CD4-positive, alpha-beta memory T cell (primary cell): Measurements from ENCODE around the gene PACSIN1. TPM values are rescaled to one million over a fixed set of nuclear protein-coding genes. Genes with fewer than 3 reads are reported as not detected.
"Not testable (repeated sequence)": the region's sequence is repeated elsewhere in the genome, so short reads cannot be mapped to it uniquely, and the experiment has no call there.

ENCODE experiments used
- CTCF ChIA-PET: fragments of 350-600 bp; sonication (Branson Sonifier 250); formaldehyde crosslinking; loops from one replicate; lab custom pipeline; 2021; ENCODE audit warnings: inconsistent platforms; ENCODE audit not compliant: partially characterized antibody; lab: Charles Lee
- POLR2A ChIA-PET: fragments of 350-600 bp; sonication (Branson Sonifier 250); formaldehyde crosslinking; loops from one replicate; lab custom pipeline; 2021; ENCODE audit not compliant: partially characterized antibody; lab: Charles Lee
- DNase-seq, 5 donors: peaks; one replicate each; pipeline versions ENCODE4 v3.0.0 to v3.0.0-alpha.2; 2020 to 2022; ENCODE audit warnings: mixed read lengths in 1 of 5
- H3K27ac ChIP-seq: one replicate; pipeline ENCODE4 v1.7.0; 2013; ENCODE audit warnings: low read depth, low read length
- H3K27me3 ChIP-seq: 2 replicates; pipeline ENCODE4 v1.7.0; 2013; ENCODE audit warnings: mild to moderate bottlenecking, low read length, moderate library complexity; ENCODE audit not compliant: insufficient read depth
- H3K36me3 ChIP-seq: 2 replicates; pipeline ENCODE4 v1.7.0; 2013; ENCODE audit warnings: mild to moderate bottlenecking, low read length, moderate library complexity; ENCODE audit not compliant: insufficient read depth
- H3K4me1 ChIP-seq: 2 replicates; pipeline ENCODE4 v1.7.0; 2013; ENCODE audit warnings: mild to moderate bottlenecking, low read length, moderate library complexity; ENCODE audit not compliant: insufficient read depth
- H3K4me3 ChIP-seq, 2 donors: one replicate each; pipeline ENCODE4 v1.7.0; 2013; ENCODE audit warnings: low read length in 2 of 2, mild to moderate bottlenecking in 1 of 2
- H3K9me3 ChIP-seq, 2 donors: one replicate each; pipeline ENCODE4 v1.7.0; 2013; ENCODE audit warnings: low read length in 2 of 2, control low read depth in 1 of 2; ENCODE audit not compliant: control insufficient read depth in 1 of 2
- H3K27ac Mint-ChIP-seq, 7 donors: one replicate each; pipeline ENCODE4 v1.8.0; 2020 to 2021; ENCODE audit warnings: mixed read lengths in 7 of 7, mild to moderate bottlenecking in 6 of 7, inconsistent platforms in 3 of 7, moderate library complexity in 3 of 7
- H3K27me3 Mint-ChIP-seq, 2 donors: one replicate each; pipeline ENCODE4 v1.8.0; 2020 to 2021; ENCODE audit warnings: mixed read lengths in 2 of 2
- H3K36me3 Mint-ChIP-seq, 2 donors: one replicate each; pipeline ENCODE4 v1.8.0; 2020 to 2021; ENCODE audit warnings: mixed read lengths in 2 of 2, inconsistent platforms in 1 of 2, mild to moderate bottlenecking in 1 of 2
- H3K4me1 Mint-ChIP-seq, 4 donors: one replicate each; pipeline ENCODE4 v1.8.0; 2020 to 2021; ENCODE audit warnings: mixed read lengths in 4 of 4, mild to moderate bottlenecking in 1 of 4
- H3K4me3 Mint-ChIP-seq, 8 donors: one replicate each; pipeline ENCODE4 v1.8.0; 2020 to 2021; ENCODE audit warnings: mixed read lengths in 8 of 8, mild to moderate bottlenecking in 7 of 8, moderate library complexity in 6 of 8, inconsistent platforms in 3 of 8
- H3K9me3 Mint-ChIP-seq, 8 donors: one replicate each; pipeline ENCODE4 v1.8.0; 2020 to 2021; ENCODE audit warnings: mixed read lengths in 8 of 8, mild to moderate bottlenecking in 5 of 8, inconsistent platforms in 3 of 8, moderate library complexity in 1 of 8
- intact Hi-C: fragments of 100-400 bp; cut with micrococcal nuclease; formaldehyde crosslinking; loops from one replicate; pipeline ENCODE4 v1.15.1; 2023
- polyA plus RNA-seq, 2 donors: library from polyadenylated mRNA; unstranded; fragments of 300-500 nt; fragmentation: Illumina TruSeq; gene quantifications; one replicate each; pipeline ENCODE4 v1.2.3, GENCODE V29; 2021
- total RNA-seq, 2 experiments: library from RNA; stranded (reverse); gene quantifications; one replicate each; pipeline ENCODE4 v1.2.3, GENCODE V29; 2021

Gene PACSIN1
- total and polyA plus RNA-seq, 4 experiments from 2014 or later, result 0.92 to 2.3 (median 2.0) TPM; not detected in 1

DNA sequence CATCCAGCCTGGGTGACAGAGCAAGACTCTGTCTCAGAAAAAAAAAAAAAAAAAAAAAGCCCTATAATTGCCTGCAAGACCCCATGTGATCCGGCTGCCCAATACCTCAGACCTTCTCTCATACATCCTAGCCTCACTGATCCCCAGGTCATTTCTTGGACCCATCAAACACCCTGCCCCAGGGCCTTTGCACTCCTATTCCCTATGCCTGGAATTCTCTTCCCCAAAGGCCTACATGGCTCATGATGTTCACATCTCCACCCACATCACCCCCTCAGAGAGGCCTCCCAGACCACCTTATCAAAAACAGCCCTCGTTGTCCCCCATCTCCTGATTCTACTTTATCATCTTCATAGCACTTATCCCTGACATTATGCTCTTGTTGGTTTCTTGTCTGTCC is 8.9 kb downstream of the PACSIN1 start:
- Mint-ChIP-seq H3K27me3 (no peaks in the 10 kb centered on the region), H3K36me3 (no peaks in the 10 kb centered on the region), H3K4me1 (no peaks in the 10 kb centered on the region), H3K4me3 (no peak overlapping the region), H3K9me3 (peaks cover 0 to 6% (median under 1%) of the 10 kb centered on the region in 8 donors), H3K27ac (peak overlapping the region in 1 of 7 donors; percentile 52)
- CTCF ChIA-PET, result interaction anchor here (1.4 kb wide), 1 partner anchor 52 kb away, joined by 4 read pairs; no protein-coding TSS in a partner anchor
- Histone ChIP-seq H3K36me3 (no peaks in the 10 kb centered on the region), H3K4me3 (no peak overlapping the region), H3K4me1 (no peaks in the 10 kb centered on the region), H3K9me3 (no peaks in the 10 kb centered on the region), H3K27ac (no peak overlapping the region), H3K27me3 (no peaks in the 10 kb centered on the region)
- POLR2A ChIA-PET, result interaction anchor here (0.6 kb wide), 1 partner anchor 49 kb away, joined by 3 read pairs; the partner anchor contains the start of gene RPS10
- DNase-seq, result no peak
- intact Hi-C loops, result no loop called here

DNA sequence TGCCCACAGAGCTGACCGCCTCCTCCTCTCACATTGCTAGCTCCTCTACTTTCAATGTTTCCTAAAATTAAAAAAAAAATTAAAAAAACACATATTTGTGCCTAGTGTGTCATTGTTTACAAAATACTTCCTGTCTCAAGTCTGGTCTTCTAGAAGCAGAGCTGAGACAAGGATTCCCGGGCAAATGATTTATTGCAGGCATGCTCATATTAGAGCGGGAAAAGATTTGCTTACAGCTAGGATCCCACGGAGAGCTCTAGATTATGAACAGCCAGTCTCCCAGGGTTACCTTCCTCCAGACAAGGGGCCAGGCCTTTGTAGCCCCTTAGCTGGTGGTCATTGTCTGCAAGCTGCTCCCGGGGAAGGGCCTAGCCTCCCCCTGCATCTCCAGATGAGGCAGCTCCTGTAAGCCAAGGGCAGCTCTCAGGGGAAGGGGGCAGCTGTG is 9.4 kb downstream of the PACSIN1 start:
- no peak for DNase-seq
- no peaks in the 10 kb centered on the region for H3K36me3 Mint-ChIP-seq
- Histone ChIP-seq H3K27me3 (no peaks in the 10 kb centered on the region), H3K9me3 (no peaks in the 10 kb centered on the region), H3K27ac (no peak overlapping the region), H3K4me3 (no peak overlapping the region), H3K4me1 (no peaks in the 10 kb centered on the region), H3K36me3 (no peaks in the 10 kb centered on the region)
- intact Hi-C loops, result no loop called here
- POLR2A ChIA-PET, result no interaction called here
- CTCF ChIA-PET, result interaction anchor here (1.4 to 1.6 kb wide), 2 partner anchors 16 to 52 kb away, joined by 3 to 4 read pairs; no protein-coding TSS in a partner anchor
- no peaks in the 10 kb centered on the region for H3K4me1 Mint-ChIP-seq
- no peaks in the 10 kb centered on the region for H3K27me3 Mint-ChIP-seq
- H3K27ac Mint-ChIP-seq, result no peak overlapping the region
- H3K9me3 Mint-ChIP-seq, result peaks cover 0 to 6% (median under 1%) of the 10 kb centered on the region in 8 donors
- no peak overlapping the region for H3K4me3 Mint-ChIP-seq

- no peaks in the 10 kb centered on the region for H3K36me3 ChIP-seq
- POLR2A ChIA-PET, result no interaction called here
- no peak overlapping the region for H3K4me3 ChIP-seq
- DNase-seq, result no peak
- H3K4me1 Mint-ChIP-seq, result no peaks in the 10 kb centered on the region
- CTCF ChIA-PET, result interaction anchor here (0.7 to 1.6 kb wide), 3 partner anchors 17 to 312 kb away, joined by 3 to 4 read pairs (median 3); no protein-coding TSS in a partner anchor
- H3K27me3 ChIP-seq, result no peaks in the 10 kb centered on the region
- intact Hi-C loops, result no loop called here
- H3K9me3 ChIP-seq, result no peaks in the 10 kb centered on the region
- no peaks in the 10 kb centered on the region for H3K27me3 Mint-ChIP-seq
- no peak overlapping the region for H3K27ac ChIP-seq
- no peaks in the 10 kb centered on the region for H3K4me1 ChIP-seq
- H3K9me3 Mint-ChIP-seq, result peaks cover 0 to 6% (median under 1%) of the 10 kb centered on the region in 8 donors
- H3K36me3 Mint-ChIP-seq, result no peaks in the 10 kb centered on the region
- no peak overlapping the region for H3K27ac Mint-ChIP-seq
- H3K4me3 Mint-ChIP-seq, result no peak overlapping the region
These were observed 10.0 kb downstream of the PACSIN1 start for GRCh38 chr6:34475767-34476328.

DNA sequence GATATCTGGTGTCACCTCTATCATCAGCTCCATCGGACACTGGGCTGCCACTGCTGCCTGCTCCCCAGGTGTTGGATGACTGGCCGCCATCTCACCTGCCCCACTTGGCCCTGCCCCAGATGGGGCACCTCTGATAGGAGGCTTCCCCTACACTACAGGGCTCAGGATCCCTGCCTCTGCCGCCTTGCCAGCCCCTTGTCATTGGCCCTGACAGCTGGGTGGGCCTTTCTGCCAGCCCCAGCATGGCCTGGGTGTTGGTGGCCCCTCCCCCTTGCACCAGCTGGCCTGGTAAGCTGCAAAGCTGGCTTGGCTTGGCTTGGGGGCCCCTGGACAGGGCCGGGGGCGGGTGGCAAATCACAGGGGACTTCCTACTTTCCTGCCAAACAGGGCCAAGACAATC is 10.6 kb downstream of the PACSIN1 start:
- Mint-ChIP-seq H3K27me3 (no peaks in the 10 kb centered on the region), H3K9me3 (peaks cover 0 to 6% (median under 1%) of the 10 kb centered on the region in 8 donors), H3K4me1 (no peaks in the 10 kb centered on the region), H3K27ac (no peak overlapping the region), H3K36me3 (no peaks in the 10 kb centered on the region), H3K4me3 (no peak overlapping the region)
- DNase-seq, result no peak
- Histone ChIP-seq H3K27ac (no peak overlapping the region), H3K9me3 (no peaks in the 10 kb centered on the region), H3K27me3 (no peaks in the 10 kb centered on the region), H3K4me1 (no peaks in the 10 kb centered on the region), H3K4me3 (no peak overlapping the region), H3K36me3 (no peaks in the 10 kb centered on the region)
- intact Hi-C loops, result no loop called here
- CTCF ChIA-PET, result interaction anchor here (0.7 to 1.6 kb wide), 2 partner anchors 17 to 313 kb away, joined by 3 read pairs; no protein-coding TSS in a partner anchor
- POLR2A ChIA-PET, result no interaction called here

GRCh38 chr6:34476921-34477320 is 11.0 kb downstream of the PACSIN1 start:
- Histone ChIP-seq H3K36me3 (no peaks in the 10 kb centered on the region), H3K9me3 (no peaks in the 10 kb centered on the region), H3K4me1 (no peaks in the 10 kb centered on the region), H3K27me3 (no peaks in the 10 kb centered on the region), H3K4me3 (no peak overlapping the region), H3K27ac (no peak overlapping the region)
- ChIA-PET CTCF (interaction anchor here (0.7 to 1.6 kb wide), 2 partner anchors 18 to 313 kb away, joined by 3 read pairs; no protein-coding TSS in a partner anchor), POLR2A (no interaction called here)
- Mint-ChIP-seq H3K27me3 (no peaks in the 10 kb centered on the region), H3K9me3 (peaks cover 0 to 6% (median under 1%) of the 10 kb centered on the region in 8 donors), H3K4me3 (no peak overlapping the region), H3K27ac (peak overlapping the region in 1 of 7 donors; percentile 29), H3K4me1 (no peaks in the 10 kb centered on the region), H3K36me3 (no peaks in the 10 kb centered on the region)
- intact Hi-C loops, result no loop called here
- DNase-seq, result no peak

GRCh38 chr6:34478796-34479195 is 12.9 kb downstream of the PACSIN1 start:
- H3K36me3 ChIP-seq, result no peaks in the 10 kb centered on the region
- Mint-ChIP-seq H3K36me3 (no peaks in the 10 kb centered on the region), H3K27me3 (no peaks in the 10 kb centered on the region), H3K4me1 (no peaks in the 10 kb centered on the region), H3K9me3 (peaks cover 0 to 6% (median under 1%) of the 10 kb centered on the region in 8 donors), H3K4me3 (no peak overlapping the region), H3K27ac (no peak overlapping the region)
- no peaks in the 10 kb centered on the region for H3K9me3 ChIP-seq
- H3K4me1 ChIP-seq, result no peaks in the 10 kb centered on the region
- H3K27me3 ChIP-seq, result no peaks in the 10 kb centered on the region
- no peak overlapping the region for H3K4me3 ChIP-seq
- DNase-seq, result no peak
- ChIA-PET CTCF (no interaction called here), POLR2A (no interaction called here)
- no peak overlapping the region for H3K27ac ChIP-seq
- intact Hi-C loops, result no loop called here

- intact Hi-C loops, H3K9me3 ChIP-seq, H3K4me3 ChIP-seq, H3K27me3 Mint-ChIP-seq, POLR2A ChIA-PET, H3K27ac ChIP-seq, CTCF ChIA-PET, H3K9me3 Mint-ChIP-seq, DNase-seq, H3K36me3 Mint-ChIP-seq, H3K36me3 ChIP-seq, H3K27me3 ChIP-seq, H3K4me3 Mint-ChIP-seq: not testable (repeated sequence)
- peaks cover 22 to 42% (median 28%) of the 10 kb centered on the region in 4 donors for H3K4me1 Mint-ChIP-seq
- peak overlapping the region in 1 of 7 donors; percentile 68 for H3K27ac Mint-ChIP-seq
- peaks cover 34% of the 10 kb centered on the region for H3K4me1 ChIP-seq
These were observed 17.9 kb downstream of the PACSIN1 start for GRCh38 chr6:34483781-34484180.
